ENCODE data around the gene CCS. TPM values are rescaled to one million over a fixed set of nuclear protein-coding genes. Genes with fewer than 3 reads are reported as not detected.
A peak's percentile ranks its signal among the peaks of the same experiment; 100 is the strongest.

Gene CCS
- total RNA-seq, 2 donors from 2014 or later = 26.5 to 33.9 TPM

- ATAC-seq (peak; percentile 1), DNase-seq (peak in 1 of 4 donors; percentile 38)
- WGBS, 2 donors = 27 to 38% methylated on average over 4 of the region's 4 CpGs
Measured at GRCh38 chr11:66619080-66619554, 26.1 kb downstream of the CCS start.

GRCh38 chr11:66624450-66624849 is 31.5 kb downstream of the CCS start:
- H3K4me3 ChIP-seq = no peak overlapping the region
- H3K36me3 ChIP-seq (replicated peaks in 1 of 2; ENCODE audit: insufficient read depth in 1 of 2, low read depth in 2 of 2) = peaks cover 27 to 33% of the 10 kb centered on the region in 2 donors
- no peaks in the 10 kb centered on the region for H3K9me3 ChIP-seq
- H3K4me1 ChIP-seq = peaks cover 51% of the 10 kb centered on the region
- no peaks in the 10 kb centered on the region for H3K27me3 ChIP-seq
- ATAC-seq = no peak
- WGBS, 2 donors = 88 to 90% methylated on average over 8 to 16 of the region's 16 CpGs
- DNase-seq = no peak
- TF ChIP-seq CTCF (IDR thresholded peaks at IDR 0.05) (no peak), POLR2A (IDR thresholded peaks at IDR 0.05) (no peak)
- H3K27ac ChIP-seq = no peak overlapping the region
- intact Hi-C loops (cut with DNase I) = no loop called here

More at GRCh38 chr11:66619080-66619554, 26.1 kb downstream of the CCS start:
- no peak overlapping the region for H3K4me3 ChIP-seq
- intact Hi-C loops (cut with DNase I) = no loop called here
- peak overlapping the region in 2 of 4 donors; percentile 96 to 99 for H3K27ac ChIP-seq
- TF ChIP-seq CTCF (IDR thresholded peaks at IDR 0.05) = no peak
- peak in 2 of 3 donors; percentile 25 to 62 for TF ChIP-seq POLR2A (IDR thresholded peaks at IDR 0.05)
- no peaks in the 10 kb centered on the region for H3K27me3 ChIP-seq
- H3K9me3 ChIP-seq = no peaks in the 10 kb centered on the region
- peaks cover 67% of the 10 kb centered on the region for H3K4me1 ChIP-seq
- peaks cover 0 to 3% of the 10 kb centered on the region in 2 donors for H3K36me3 ChIP-seq (replicated peaks in 1 of 2; ENCODE audit: insufficient read depth in 1 of 2, low read depth in 2 of 2)

GRCh38 chr11:66625041-66625751 is 32.2 kb downstream of the CCS start:
- Histone ChIP-seq H3K27ac (no peak overlapping the region), H3K36me3 (replicated peaks in 1 of 2; ENCODE audit: insufficient read depth in 1 of 2, low read depth in 2 of 2) (peaks cover 27 to 34% of the 10 kb centered on the region in 2 donors), H3K27me3 (no peaks in the 10 kb centered on the region), H3K4me1 (peaks cover 47% of the 10 kb centered on the region), H3K9me3 (no peaks in the 10 kb centered on the region), H3K4me3 (no peak overlapping the region)
- DNase-seq = no peak
- TF ChIP-seq POLR2A (IDR thresholded peaks at IDR 0.05) (no peak), CTCF (IDR thresholded peaks at IDR 0.05) (no peak)
- ATAC-seq = no peak
- intact Hi-C loops (cut with DNase I) = no loop called here
- 93 to 95% methylated on average over 13 to 25 of the region's 26 CpGs for WGBS, 2 donors

- H3K4me1 ChIP-seq = peaks cover 42% of the 10 kb centered on the region
- intact Hi-C loops (cut with DNase I) = no loop called here
- no peaks in the 10 kb centered on the region for H3K9me3 ChIP-seq
- DNase-seq = no peak
- no peak for TF ChIP-seq CTCF (IDR thresholded peaks at IDR 0.05)
- TF ChIP-seq POLR2A (IDR thresholded peaks at IDR 0.05) = no peak
- no peak overlapping the region for H3K27ac ChIP-seq
- no peaks in the 10 kb centered on the region for H3K27me3 ChIP-seq
- H3K4me3 ChIP-seq = no peak overlapping the region
- WGBS, 2 donors = 80% methylated on average over 6 to 9 of the region's 9 CpGs
- H3K36me3 ChIP-seq (replicated peaks in 1 of 2; ENCODE audit: insufficient read depth in 1 of 2, low read depth in 2 of 2) = peaks cover 27 to 34% of the 10 kb centered on the region in 2 donors
- no peak for ATAC-seq
Measured at GRCh38 chr11:66625752-66626149, 32.8 kb downstream of the CCS start.

GRCh38 chr11:66626382-66626781 is 33.4 kb downstream of the CCS start:
- Histone ChIP-seq H3K27ac (no peak overlapping the region), H3K27me3 (no peaks in the 10 kb centered on the region), H3K36me3 (replicated peaks in 1 of 2; ENCODE audit: insufficient read depth in 1 of 2, low read depth in 2 of 2) (peaks cover 27 to 34% of the 10 kb centered on the region in 2 donors), H3K4me1 (peaks cover 35% of the 10 kb centered on the region), H3K4me3 (no peak overlapping the region), H3K9me3 (no peaks in the 10 kb centered on the region)
- intact Hi-C loops (cut with DNase I) = no loop called here
- DNase-seq = no peak
- no peak for ATAC-seq
- TF ChIP-seq POLR2A (IDR thresholded peaks at IDR 0.05) (no peak), CTCF (IDR thresholded peaks at IDR 0.05) (no peak)
- WGBS, 2 donors = 92 to 93% methylated on average over 24 to 25 of the region's 25 CpGs

Measured in body of pancreas (tissue), 4 donors.